ENCODE results near the gene ACER3.
A peak's percentile ranks its signal among the peaks of the same experiment; 100 is the strongest.
"Not testable (repeated sequence)": the region's sequence is repeated elsewhere in the genome, so short reads cannot be mapped to it uniquely, and the experiment has no call there.

The ACER3 gene

GRCh38 chr11:77003963-77004362 is 143.2 kb downstream of the ACER3 start:
- no peak for DNase-seq

- no peak for DNase-seq
Observed at GRCh38 chr11:77009533-77010160, 148.9 kb downstream of the ACER3 start.

- DNase-seq = no peak
Observed at GRCh38 chr11:77014669-77015068, 154.0 kb downstream of the ACER3 start.

GRCh38 chr11:77018396-77018924 is 157.7 kb downstream of the ACER3 start:
- DNase-seq = not testable (repeated sequence)

- DNase-seq = no peak
Observed at GRCh38 chr11:77019976-77020595, 159.4 kb downstream of the ACER3 start.

GRCh38 chr11:77020734-77021133 is 160.0 kb downstream of the ACER3 start:
- no peak for DNase-seq

GRCh38 chr11:77024745-77025144 is 164.0 kb downstream of the ACER3 start:
- DNase-seq = no peak

- no peak for DNase-seq
Observed at GRCh38 chr11:77026221-77026620, 165.5 kb downstream of the ACER3 start.

GRCh38 chr11:77026743-77027142 is 166.0 kb downstream of the ACER3 start:
- no peak for DNase-seq

- no peak for DNase-seq
Observed at GRCh38 chr11:77027275-77027674, 166.6 kb downstream of the ACER3 start.

GRCh38 chr11:77029829-77030228 is 169.1 kb downstream of the ACER3 start:
- DNase-seq = no peak

- no peak for DNase-seq
Observed at GRCh38 chr11:77030834-77031414, 170.2 kb downstream of the ACER3 start.

GRCh38 chr11:77031599-77031998 is 170.9 kb downstream of the ACER3 start:
- DNase-seq = no peak

- DNase-seq = no peak
Observed at GRCh38 chr11:77035039-77035438, 174.3 kb downstream of the ACER3 start.

- DNase-seq = no peak
Observed at GRCh38 chr11:77035580-77035979, 174.9 kb downstream of the ACER3 start.

- DNase-seq = peak; percentile 47
Observed at GRCh38 chr11:77036398-77036797, 175.7 kb downstream of the ACER3 start.

GRCh38 chr11:77037057-77037456 is 176.3 kb downstream of the ACER3 start:
- no peak for DNase-seq

- DNase-seq = no peak
Observed at GRCh38 chr11:77038029-77038824, 177.5 kb downstream of the ACER3 start.

GRCh38 chr11:77038825-77039326 is 178.2 kb downstream of the ACER3 start:
- DNase-seq = no peak

GRCh38 chr11:77039491-77040400 is 179.0 kb downstream of the ACER3 start:
- no peak for DNase-seq

- no peak for DNase-seq
Observed at GRCh38 chr11:77040401-77040777, 179.7 kb downstream of the ACER3 start.

GRCh38 chr11:77040889-77041288 is 180.2 kb downstream of the ACER3 start:
- no peak for DNase-seq
